Transverse colon (tissue), 4 donors: ENCODE data around the gene CEACAM18. TPM values are rescaled to one million over a fixed set of nuclear protein-coding genes. Genes with fewer than 3 reads are reported as not detected.

Source experiments
- DNase-seq: peaks from one replicate; pipeline ENCODE4 v3.0.0-alpha.2; 2019
- H3K27ac ChIP-seq, 4 donors: fragments of 200-600 bp; sonication (generic); 2 replicates each; pipeline ENCODE4 v1.5.1; 2016 to 2018; ENCODE audit warnings: inconsistent platforms in 4 of 4
- H3K27me3 ChIP-seq: fragments of 200-600 bp; sonication (generic); 2 replicates; pipeline ENCODE4 v1.5.1; 2017; ENCODE audit warnings: inconsistent platforms
- H3K36me3 ChIP-seq, 4 donors: fragments of 200-600 bp; sonication (generic); 2 replicates each; pipeline ENCODE4 v1.5.1; 2017 to 2019; ENCODE audit warnings: inconsistent platforms in 4 of 4
- H3K4me1 ChIP-seq, 4 donors: fragments of 200-600 bp; sonication (generic); 2 replicates each; pipeline ENCODE4 v1.5.1; 2017 to 2020; ENCODE audit warnings: inconsistent platforms in 4 of 4
- H3K4me3 ChIP-seq, 4 donors: fragments of 200-600 bp; sonication (generic); 1 replicate in 1 of 4; 2 replicates in 3 of 4; pipeline versions ENCODE4 v1.5.1 to v1.6.1; 2017 to 2019; ENCODE audit warnings: inconsistent platforms in 4 of 4
- H3K9me3 ChIP-seq, 2 donors: fragments of 200-600 bp; sonication (generic); 2 replicates each; pipeline ENCODE4 v1.5.1; 2017 to 2019; ENCODE audit warnings: inconsistent platforms in 2 of 2
- CTCF ChIP-seq, 5 experiments: fragments of 200-600 bp in 3 of 5; fragments of 450-650 bp in 2 of 5; sonication (generic) in 3 of 5; IDR thresholded peaks; 1 replicate in 2 of 5; 2 replicates in 3 of 5; pipeline ENCODE4 v1.5.1; 2016 to 2017; ENCODE audit warnings: antibody characterized with exemption in 5 of 5, inconsistent platforms in 3 of 5, mild to moderate bottlenecking in 2 of 5, moderate library complexity in 1 of 5
- EP300 ChIP-seq: sonication (generic); formaldehyde crosslinking; IDR thresholded peaks from one replicate; pipeline ENCODE4 v1.6.1; 2017; ENCODE audit warnings: antibody characterized with exemption, low read depth
- POLR2A ChIP-seq: fragments of 450-650 bp; IDR thresholded peaks from one replicate; pipeline ENCODE4 v1.6.1; 2016; ENCODE audit warnings: antibody characterized with exemption, mild to moderate bottlenecking, moderate library complexity
- POLR2AphosphoS5 ChIP-seq, 3 donors: sonication (generic); formaldehyde crosslinking; IDR thresholded peaks; one replicate each; pipeline ENCODE4 v1.6.1; 2016; ENCODE audit warnings: antibody characterized with exemption in 3 of 3
- WGBS, 2 donors: methylation state at CpG; one replicate each; pipeline ENCODE4 v1.1.5; 2018; ENCODE audit warnings: low coverage in 1 of 2; 5-methylcytosine and 5-hydroxymethylcytosine counted together
- in situ Hi-C, 4 donors: fragments of 200-750 bp; cut with MboI; loops; one replicate each; pipeline versions ENCODE4 v1.15.0 to v1.15.1; 2017; ENCODE audit warnings: low sequenced_read_pairs in 3 of 4, low pct_ligation_motif_present in 1 of 4, low pct_unique_long_range_greater_than_20kb in 1 of 4
- intact Hi-C: fragments of 100-400 bp; cut with DNase I; formaldehyde crosslinking; loops from one replicate; pipeline ENCODE4 v1.15.1; 2023; ENCODE audit warnings: low total_unique reads
- total RNA-seq, 4 donors: library from RNA; depleted of rRNA; stranded (reverse); fragments of >200 nt; gene quantifications; one replicate each; pipeline ENCODE4 v1.1.0, GENCODE V29; 2016

CEACAM18 gene
- total RNA-seq, 4 donors from 2014 or later, result not detected

DNA sequence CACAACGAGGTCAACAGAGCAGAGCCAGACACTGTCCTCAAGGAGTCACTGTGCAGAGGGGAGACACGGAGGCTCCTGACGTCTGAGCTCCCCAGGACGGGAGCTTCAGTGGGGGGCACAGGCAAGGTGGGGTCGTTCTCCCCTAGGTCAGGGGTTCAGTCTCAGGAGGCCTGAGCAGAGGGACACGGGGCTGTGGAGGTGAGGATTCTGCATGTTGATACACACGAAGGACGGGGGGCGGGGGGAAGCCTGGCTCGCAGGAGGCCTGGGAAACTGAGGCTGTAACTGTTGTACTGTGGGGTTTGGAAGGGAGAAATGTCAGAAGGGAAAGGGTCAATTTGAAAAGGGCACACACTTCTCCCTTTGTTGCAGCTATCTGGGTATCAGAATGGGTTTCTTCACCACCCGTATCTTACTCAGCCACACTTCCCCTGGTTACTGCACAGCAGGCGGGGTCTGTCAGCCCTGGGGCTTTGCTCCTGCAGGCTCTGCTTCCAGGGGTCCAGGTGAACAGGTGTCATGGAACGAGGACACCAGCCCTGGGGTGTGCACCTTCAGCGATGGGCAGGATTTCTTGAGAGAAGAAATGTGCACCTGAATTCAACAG, 19.3 kb upstream of the CEACAM18 start:
- in situ Hi-C loops (loop anchor here in 2 of 4 donors (25.0 kb wide), 2 partner anchors 203 to 328 kb away; partner anchors contain the start of gene FPR3 (in 1 of the 2)), intact Hi-C loops (no loop called here)
- Histone ChIP-seq H3K4me1 (no peaks in the 10 kb centered on the region), H3K27me3 (peaks cover 23% of the 10 kb centered on the region), H3K27ac (no peak overlapping the region), H3K36me3 (no peaks in the 10 kb centered on the region), H3K9me3 (no peaks in the 10 kb centered on the region), H3K4me3 (no peak overlapping the region)
- no peak for DNase-seq
- WGBS, 2 donors, result 80% methylated on average over 14 of the region's 14 CpGs; no CpG with 5 or more reads in 1 of the 2 donors
- TF ChIP-seq EP300 (no peak), CTCF (IDR thresholded peaks at IDR 0.05) (no peak), POLR2AphosphoS5 (IDR thresholded peaks at IDR 0.05) (no peak), POLR2A (no peak)

GRCh38 chr19:51460164-51460992, 18.0 kb upstream of the CEACAM18 start:
- Histone ChIP-seq H3K36me3 (no peaks in the 10 kb centered on the region), H3K4me1 (no peaks in the 10 kb centered on the region), H3K4me3 (no peak overlapping the region), H3K27me3 (peaks cover 24% of the 10 kb centered on the region), H3K27ac (no peak overlapping the region), H3K9me3 (no peaks in the 10 kb centered on the region)
- WGBS, 2 donors, result 60 to 76% methylated on average over 1 to 12 of the region's 13 CpGs
- intact Hi-C loops (no loop called here), in situ Hi-C loops (loop anchor here in 2 of 4 donors (25.0 kb wide), 2 partner anchors 202 to 327 kb away; partner anchors contain the start of gene FPR3 (in 1 of the 2))
- no peak for TF ChIP-seq CTCF (IDR thresholded peaks at IDR 0.05)
- no peak for TF ChIP-seq POLR2A
- no peak for TF ChIP-seq EP300
- TF ChIP-seq POLR2AphosphoS5 (IDR thresholded peaks at IDR 0.05), result no peak
- no peak for DNase-seq

- Histone ChIP-seq H3K27ac (peak overlapping the region in 1 of 4 donors; percentile 33), H3K4me1 (no peaks in the 10 kb centered on the region), H3K9me3 (no peaks in the 10 kb centered on the region), H3K36me3 (no peaks in the 10 kb centered on the region), H3K27me3 (peaks cover 24% of the 10 kb centered on the region), H3K4me3 (no peak overlapping the region)
- TF ChIP-seq POLR2A (no peak), EP300 (no peak), POLR2AphosphoS5 (IDR thresholded peaks at IDR 0.05) (no peak), CTCF (IDR thresholded peaks at IDR 0.05) (no peak)
- 64 to 94% methylated on average over 2 to 8 of the region's 8 CpGs for WGBS, 2 donors
- DNase-seq, result peak; percentile 16
- intact Hi-C loops, result no loop called here
- in situ Hi-C loops, result loop anchor here in 2 of 4 donors (25.0 kb wide), 2 partner anchors 201 to 326 kb away; partner anchors contain the start of gene FPR3 (in 1 of the 2)
Measured at GRCh38 chr19:51461723-51462161, 16.6 kb upstream of the CEACAM18 start.

- in situ Hi-C loops (loop anchor here in 2 of 4 donors (25.0 kb wide), 2 partner anchors 200 to 325 kb away; partner anchors contain the start of gene FPR3 (in 1 of the 2)), intact Hi-C loops (no loop called here)
- peaks cover 24% of the 10 kb centered on the region for H3K27me3 ChIP-seq
- H3K4me3 ChIP-seq, result no peak overlapping the region
- no peaks in the 10 kb centered on the region for H3K4me1 ChIP-seq
- no peaks in the 10 kb centered on the region for H3K9me3 ChIP-seq
- 68% methylated on average over 7 of the region's 7 CpGs; no CpG with 5 or more reads in 1 of the 2 donors for WGBS, 2 donors
- no peak for DNase-seq
- no peaks in the 10 kb centered on the region for H3K36me3 ChIP-seq
- H3K27ac ChIP-seq, result peak overlapping the region in 1 of 4 donors; percentile 32
- TF ChIP-seq EP300, result no peak
- no peak for TF ChIP-seq CTCF (IDR thresholded peaks at IDR 0.05)
- TF ChIP-seq POLR2A, result no peak
- TF ChIP-seq POLR2AphosphoS5 (IDR thresholded peaks at IDR 0.05), result no peak
Measured at GRCh38 chr19:51462276-51462675, 16.1 kb upstream of the CEACAM18 start.
